Activated T-cell treated with anti-CD3 and anti-CD28 coated beads, Interleukin-2, amount 50 U/mL, for 24 hours (primary cell): ENCODE measurements around the gene RHOA.
A peak's percentile ranks its signal among the peaks of the same experiment; 100 is the strongest.
"Not testable (repeated sequence)": the region's sequence is repeated elsewhere in the genome, so short reads cannot be mapped to it uniquely, and the experiment has no call there.

Experiments used
- DNase-seq: peaks from one replicate; pipeline ENCODE4 v3.0.0-alpha.2; 2020
- H3K27ac Mint-ChIP-seq: 2 replicates; pipeline ENCODE4 v1.8.0; 2020; ENCODE audit warnings: mild to moderate bottlenecking, mixed read lengths
- H3K27me3 Mint-ChIP-seq: 2 replicates; pipeline ENCODE4 v1.8.0; 2020; ENCODE audit warnings: mixed read lengths
- H3K36me3 Mint-ChIP-seq: 2 replicates; pipeline ENCODE4 v1.8.0; 2020; ENCODE audit warnings: low read depth, mixed read lengths
- H3K4me1 Mint-ChIP-seq: 2 replicates; pipeline ENCODE4 v1.8.0; 2020; ENCODE audit warnings: low read depth, mixed read lengths
- H3K4me3 Mint-ChIP-seq: 2 replicates; pipeline ENCODE4 v1.8.0; 2020; ENCODE audit warnings: mild to moderate bottlenecking, moderate library complexity, mixed read lengths
- H3K9me3 Mint-ChIP-seq: 2 replicates; pipeline ENCODE4 v1.8.0; 2020; ENCODE audit warnings: mixed read lengths

The RHOA gene

DNA sequence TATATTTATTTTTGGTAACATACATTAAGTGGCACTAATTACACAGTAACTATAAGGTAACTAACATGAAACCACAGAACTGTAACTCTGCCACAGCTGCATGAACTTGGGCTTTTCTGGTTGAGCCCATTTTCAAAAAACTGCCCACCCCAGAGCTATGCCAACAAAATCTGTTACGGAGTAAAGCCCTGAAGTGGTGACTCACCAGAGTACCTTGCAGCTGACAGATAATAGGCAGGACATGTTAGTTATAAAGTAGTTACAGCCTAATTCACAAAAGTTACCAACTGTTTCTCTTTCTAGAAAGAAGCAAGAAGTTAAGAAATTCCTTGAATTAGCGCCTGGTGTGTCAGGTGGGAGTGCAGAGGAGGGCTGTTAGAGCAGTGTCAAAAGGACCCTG, 52.2 kb downstream of the RHOA start:
- H3K4me3 Mint-ChIP-seq, result peak overlapping the region; percentile 86

DNA sequence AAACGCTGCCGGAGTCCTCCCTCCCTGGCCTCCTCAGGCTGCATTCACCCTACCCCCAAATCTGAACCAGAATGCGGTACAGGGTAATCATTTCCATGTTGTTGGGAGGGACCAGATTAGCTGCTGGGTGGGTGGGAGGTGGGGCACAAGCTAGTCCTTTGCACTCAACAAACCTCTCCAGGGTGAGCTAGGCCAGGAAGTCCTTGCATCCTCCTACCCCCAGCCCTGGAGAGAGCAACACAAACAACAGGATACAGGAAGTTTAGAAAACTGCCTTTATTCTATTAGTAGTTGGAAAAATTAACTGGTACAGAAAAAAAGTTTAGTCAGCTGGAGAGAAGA, 52.9 kb downstream of the RHOA start:
- Mint-ChIP-seq H3K4me3 (peak overlapping the region; percentile 86), H3K27me3 (no peaks in the 10 kb centered on the region), H3K36me3 (peaks cover 90% of the 10 kb centered on the region), H3K27ac (peak overlapping the region; percentile 95), H3K9me3 (no peaks in the 10 kb centered on the region), H3K4me1 (peaks cover 39% of the 10 kb centered on the region)
- no peak for DNase-seq

More for the DNA sequence above, 52.2 kb downstream of the RHOA start:
- Mint-ChIP-seq H3K27ac (peak overlapping the region; percentile 95), H3K4me1 (peaks cover 38% of the 10 kb centered on the region), H3K36me3 (peaks cover 91% of the 10 kb centered on the region), H3K9me3 (no peaks in the 10 kb centered on the region), H3K27me3 (no peaks in the 10 kb centered on the region)
- no peak for DNase-seq

DNA sequence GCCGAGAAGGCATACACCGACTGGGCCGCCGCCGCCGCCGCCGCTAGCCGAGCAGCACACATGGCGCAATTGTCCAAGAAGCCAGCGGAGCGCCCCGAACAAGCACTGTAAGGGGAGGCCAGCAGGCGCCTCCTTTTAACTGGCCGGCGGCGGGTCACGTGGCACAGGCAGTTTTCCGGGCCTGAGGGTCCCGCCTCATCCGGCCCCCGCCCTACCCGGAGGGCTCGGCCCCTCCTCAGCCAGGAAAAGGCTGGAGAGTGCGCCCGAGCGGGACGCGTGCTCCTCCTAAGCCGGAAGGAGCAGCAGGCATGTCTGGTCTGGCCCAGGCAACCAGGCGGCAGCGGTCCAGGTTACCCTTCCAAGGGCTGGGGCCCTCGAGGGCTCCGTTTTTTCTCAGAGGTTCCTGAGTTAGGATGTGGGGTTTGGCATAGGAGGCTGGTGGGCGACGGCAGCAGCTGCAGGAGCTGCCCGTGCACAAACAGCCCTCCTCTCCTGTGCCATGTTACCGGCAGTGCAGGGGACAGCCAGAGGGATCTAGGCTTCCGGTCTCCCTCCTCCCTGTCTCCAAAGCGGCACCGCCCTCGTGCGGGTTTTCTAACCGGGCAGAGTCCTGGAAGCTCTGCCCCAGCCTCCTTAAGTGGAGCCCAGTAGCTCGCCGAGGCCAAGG, 53.4 kb downstream of the RHOA start, which contains the start of gene GPX1:
Gene GPX1 (minus strand): TSS at position 137 of the 667 bp plus-strand sequence. CDS start 75 bp downstream, at position 62.
- H3K36me3 Mint-ChIP-seq, result peaks cover 85% of the 10 kb centered on the region
- peaks cover 38% of the 10 kb centered on the region for H3K4me1 Mint-ChIP-seq
- DNase-seq, result peak; percentile 90
- no peaks in the 10 kb centered on the region for H3K9me3 Mint-ChIP-seq
- no peaks in the 10 kb centered on the region for H3K27me3 Mint-ChIP-seq
- peak within 1 kb of the TSS; percentile 95 for H3K27ac Mint-ChIP-seq
- H3K4me3 Mint-ChIP-seq, result peak within 1 kb of the TSS; percentile 86

DNA sequence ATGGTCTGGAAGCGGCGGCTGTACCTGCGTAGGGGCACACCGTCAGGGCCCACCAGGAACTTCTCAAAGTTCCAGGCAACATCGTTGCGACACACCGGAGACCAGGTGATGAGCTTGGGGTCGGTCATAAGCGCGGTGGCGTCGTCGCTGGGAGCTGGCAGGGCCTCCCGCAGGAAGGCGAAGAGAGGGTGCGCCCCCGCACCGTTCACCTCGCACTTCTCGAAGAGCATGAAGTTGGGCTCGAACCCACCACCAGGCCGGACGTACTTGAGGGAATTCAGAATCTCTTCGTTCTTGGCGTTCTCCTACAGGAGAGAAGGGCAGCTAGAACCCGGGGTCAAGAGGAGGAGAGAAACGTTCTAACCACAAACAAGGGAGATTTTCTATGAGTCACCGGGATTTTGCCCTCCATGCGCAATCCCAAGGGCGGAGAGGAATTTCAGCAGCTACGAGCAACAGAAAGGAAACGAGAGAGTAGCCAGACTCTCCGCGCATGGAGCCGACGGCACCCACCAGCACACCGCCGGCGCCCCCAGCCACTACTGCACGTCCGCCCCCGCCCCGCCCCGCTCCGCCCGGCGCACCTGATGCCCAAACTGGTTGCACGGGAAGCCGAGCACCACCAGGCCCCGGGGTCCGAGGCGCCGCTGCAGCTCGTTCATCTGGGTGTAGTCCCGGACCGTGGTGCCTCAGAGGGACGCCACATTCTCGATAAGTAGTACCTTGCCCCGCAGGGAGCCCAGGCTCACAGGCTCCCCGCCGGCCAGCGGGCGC, 54.1 kb downstream of the RHOA start:
- peaks cover 34% of the 10 kb centered on the region for H3K4me1 Mint-ChIP-seq
- H3K27ac Mint-ChIP-seq, result peak overlapping the region; percentile 95
- H3K36me3 Mint-ChIP-seq, result peaks cover 78% of the 10 kb centered on the region
- peak; percentile 74 for DNase-seq
- H3K27me3 Mint-ChIP-seq, H3K9me3 Mint-ChIP-seq: not testable (repeated sequence)
- H3K4me3 Mint-ChIP-seq, result peak overlapping the region; percentile 86

DNA sequence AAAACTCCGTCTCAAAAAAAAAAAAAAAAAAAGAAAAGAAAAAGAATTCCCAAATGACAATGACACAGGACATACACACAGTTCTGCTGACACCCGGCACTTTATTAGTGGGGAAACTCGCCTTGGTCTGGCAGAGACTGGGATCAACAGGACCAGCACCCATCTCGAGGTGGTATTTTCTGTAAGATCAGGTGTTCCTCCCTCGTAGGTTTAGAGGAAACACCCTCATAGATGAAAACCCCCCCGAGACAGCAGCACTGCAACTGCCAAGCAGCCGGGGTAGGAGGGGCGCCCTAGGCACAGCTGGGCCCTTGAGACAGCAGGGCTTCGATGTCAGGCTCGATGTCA, 54.7 kb downstream of the RHOA start:
- DNase-seq, H3K9me3 Mint-ChIP-seq, H3K27me3 Mint-ChIP-seq: not testable (repeated sequence)
- Mint-ChIP-seq H3K4me1 (peaks cover 38% of the 10 kb centered on the region), H3K4me3 (peak overlapping the region; percentile 86), H3K36me3 (peaks cover 72% of the 10 kb centered on the region), H3K27ac (peak overlapping the region; percentile 93)

DNA sequence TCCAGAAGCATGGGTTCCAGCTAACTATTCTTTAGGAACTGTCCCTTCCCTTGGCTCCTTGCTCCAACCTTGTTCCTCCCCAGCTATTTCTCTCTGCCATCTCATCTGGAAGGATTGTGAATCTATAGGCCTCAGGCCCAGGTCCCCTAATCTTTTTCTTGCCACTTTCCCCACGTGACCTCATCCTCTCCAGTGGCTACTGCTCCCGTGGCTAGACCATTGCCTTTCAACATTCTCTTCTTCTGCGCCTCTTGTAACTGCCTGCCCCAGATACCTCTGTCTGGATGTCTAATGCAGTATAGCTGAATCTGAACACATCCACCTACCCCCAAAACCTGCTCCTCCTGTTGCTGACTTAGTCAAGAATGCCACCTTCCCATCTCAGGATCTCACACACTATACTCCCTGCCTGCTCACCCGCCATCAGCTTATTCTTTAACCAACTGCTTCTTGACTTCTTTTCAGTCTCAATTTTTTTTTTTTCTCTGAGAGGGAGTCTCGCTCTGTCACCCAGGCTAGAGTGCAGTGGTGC, 58.8 kb downstream of the RHOA start:
- H3K9me3 Mint-ChIP-seq, result no peaks in the 10 kb centered on the region

DNA sequence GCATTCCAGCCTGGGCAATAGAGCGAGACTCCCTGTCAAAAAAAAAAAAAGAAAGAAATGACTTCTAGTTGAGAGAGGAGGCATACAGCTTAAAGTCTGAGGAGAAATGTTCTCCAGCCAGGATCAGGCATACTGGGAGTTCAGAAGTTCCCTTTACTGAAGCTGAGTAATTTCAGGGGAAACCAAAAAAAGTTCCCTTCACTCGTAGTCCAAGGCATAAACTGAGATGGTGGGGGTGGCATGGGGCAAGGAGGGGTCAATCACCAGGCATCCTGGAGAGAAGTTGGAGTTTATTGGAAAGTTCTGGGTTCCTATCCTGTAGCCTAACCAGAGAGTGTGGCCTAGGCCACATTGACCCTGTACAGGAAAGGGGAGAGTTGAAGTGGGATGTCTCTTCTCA, 59.5 kb downstream of the RHOA start:
- no peaks in the 10 kb centered on the region for H3K9me3 Mint-ChIP-seq
- peak overlapping the region; percentile 47 for H3K27ac Mint-ChIP-seq
- H3K36me3 Mint-ChIP-seq, result peaks cover 29% of the 10 kb centered on the region
- H3K4me3 Mint-ChIP-seq, result no peak overlapping the region
- H3K4me1 Mint-ChIP-seq, result peaks cover 20% of the 10 kb centered on the region
- no peaks in the 10 kb centered on the region for H3K27me3 Mint-ChIP-seq
- no peak for DNase-seq

More for the DNA sequence above, 58.8 kb downstream of the RHOA start:
- H3K4me3 Mint-ChIP-seq, result no peak overlapping the region
- H3K4me1 Mint-ChIP-seq, result peaks cover 23% of the 10 kb centered on the region
- peaks cover 34% of the 10 kb centered on the region for H3K36me3 Mint-ChIP-seq
- H3K27ac Mint-ChIP-seq, result peak overlapping the region; percentile 12
- no peaks in the 10 kb centered on the region for H3K27me3 Mint-ChIP-seq
- DNase-seq, result no peak

DNA sequence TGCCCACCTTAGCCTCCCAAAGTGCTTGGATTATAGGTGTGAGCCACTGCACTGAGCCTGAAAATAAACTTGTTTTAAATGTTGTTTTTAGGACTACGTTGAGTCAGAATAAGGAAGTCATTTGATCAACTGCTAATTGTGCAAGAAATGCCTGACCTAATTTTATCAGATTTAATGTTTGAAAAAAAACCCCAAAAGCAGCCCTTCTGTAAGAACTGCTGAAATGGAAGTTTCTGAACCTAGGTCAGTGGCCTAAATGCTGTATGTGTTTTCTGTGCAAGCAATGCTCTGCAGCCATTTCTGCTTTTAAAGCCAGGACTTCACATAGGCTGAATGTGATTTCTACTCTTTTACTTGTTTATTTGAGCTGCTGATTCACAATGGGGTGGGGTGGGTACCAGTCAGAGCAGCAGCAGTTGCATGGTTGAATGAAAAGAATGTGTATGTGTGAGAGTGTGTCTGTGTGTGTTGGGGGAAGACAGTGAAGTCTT, 60.2 kb downstream of the RHOA start:
- no peak overlapping the region for H3K4me3 Mint-ChIP-seq
- H3K27me3 Mint-ChIP-seq, result no peaks in the 10 kb centered on the region
- H3K36me3 Mint-ChIP-seq, result peaks cover 22% of the 10 kb centered on the region
- no peak for DNase-seq
- H3K9me3 Mint-ChIP-seq, result no peaks in the 10 kb centered on the region
- peaks cover 18% of the 10 kb centered on the region for H3K4me1 Mint-ChIP-seq
- H3K27ac Mint-ChIP-seq, result peak overlapping the region; percentile 12

DNA sequence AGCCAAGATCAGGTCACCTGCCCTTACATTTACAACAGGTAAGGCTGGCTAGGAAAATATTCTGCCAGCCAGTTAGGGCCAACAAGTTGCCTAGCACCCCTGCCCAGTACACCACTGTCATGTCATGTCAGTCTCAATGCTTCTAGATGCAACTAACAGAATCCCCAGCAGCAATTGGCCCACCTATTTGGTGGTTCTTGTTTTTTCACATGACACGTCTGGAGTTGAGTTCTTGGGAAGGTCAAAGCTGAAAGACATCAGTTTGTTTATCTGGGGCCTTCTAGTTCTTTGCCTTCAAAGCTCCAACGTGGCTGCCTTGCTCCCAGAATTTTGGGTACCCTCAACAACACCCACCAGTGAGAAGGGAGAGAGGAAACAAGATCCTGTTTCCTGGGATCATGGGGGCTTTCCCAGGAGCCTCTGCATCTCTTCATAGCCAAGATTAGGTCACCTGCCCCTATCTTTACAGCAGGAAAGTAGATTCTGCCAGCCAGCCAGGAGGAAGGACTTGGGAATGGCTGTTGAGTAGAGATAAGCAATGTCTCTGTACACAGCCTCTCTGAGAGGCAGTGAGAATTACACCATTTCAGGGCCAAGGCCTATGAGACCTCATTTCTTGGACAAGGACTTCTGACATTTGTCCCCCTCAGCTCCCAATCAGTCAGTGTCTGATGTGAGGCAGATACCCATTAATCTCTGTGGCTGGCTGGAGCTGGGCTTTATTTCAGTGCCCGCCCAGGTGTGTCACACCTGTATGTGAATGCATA, 62.2 kb downstream of the RHOA start:
- no peak for DNase-seq
- H3K27me3 Mint-ChIP-seq, result no peaks in the 10 kb centered on the region
- no peak overlapping the region for H3K27ac Mint-ChIP-seq
- H3K36me3 Mint-ChIP-seq, result peaks cover 4% of the 10 kb centered on the region
- peaks cover 18% of the 10 kb centered on the region for H3K4me1 Mint-ChIP-seq
- no peak overlapping the region for H3K4me3 Mint-ChIP-seq
- H3K9me3 Mint-ChIP-seq, result no peaks in the 10 kb centered on the region

DNA sequence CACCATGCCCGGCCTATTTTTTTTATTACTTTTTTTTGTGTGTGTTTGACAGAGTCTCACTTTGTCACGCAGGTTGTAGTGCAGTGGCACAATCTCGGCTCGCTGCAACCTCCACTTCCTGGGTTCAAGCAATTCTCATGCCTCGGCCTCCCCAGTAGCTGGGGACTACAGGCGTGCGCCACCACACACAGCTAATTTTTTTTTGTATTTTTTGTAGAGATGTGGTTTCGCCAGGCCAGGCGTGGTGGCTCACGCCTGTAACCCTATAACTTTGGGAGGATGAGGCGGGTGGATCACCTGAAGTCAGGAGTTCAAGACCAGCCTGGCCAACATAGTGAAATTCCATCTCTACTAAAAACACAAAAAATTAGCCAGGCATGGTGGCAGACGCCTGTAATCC, 63.4 kb downstream of the RHOA start:
- DNase-seq, result not testable (repeated sequence)
- peaks cover 19% of the 10 kb centered on the region for H3K4me1 Mint-ChIP-seq

DNA sequence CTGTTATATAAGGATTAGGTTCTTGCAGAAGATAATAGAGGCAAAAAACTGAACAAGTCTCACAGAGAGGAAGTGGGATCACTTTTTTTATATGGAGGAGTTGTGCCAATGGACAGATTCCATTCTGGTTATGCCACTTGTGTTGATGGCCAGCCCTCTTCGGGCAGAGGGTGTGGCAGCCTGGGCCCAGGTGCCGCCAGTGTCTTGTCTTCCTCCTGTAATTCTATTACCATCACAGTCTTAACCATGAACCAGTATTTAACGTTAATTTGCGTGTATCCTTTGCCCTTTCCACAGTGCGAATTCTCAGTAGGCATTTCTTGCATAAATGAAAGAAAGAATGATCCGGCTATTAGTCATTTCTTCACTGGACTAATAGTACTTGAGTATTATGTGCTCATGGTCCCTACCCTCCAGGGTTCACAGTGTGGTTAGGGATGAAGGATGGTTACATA, 65.0 kb downstream of the RHOA start:
- Mint-ChIP-seq H3K4me1 (peaks cover 25% of the 10 kb centered on the region), H3K27ac (no peak overlapping the region), H3K9me3 (no peaks in the 10 kb centered on the region), H3K27me3 (no peaks in the 10 kb centered on the region), H3K4me3 (no peak overlapping the region), H3K36me3 (no peaks in the 10 kb centered on the region)
- DNase-seq, result no peak

More for the DNA sequence above, 63.4 kb downstream of the RHOA start:
- not testable (repeated sequence) for H3K9me3 Mint-ChIP-seq, H3K27me3 Mint-ChIP-seq, H3K36me3 Mint-ChIP-seq, H3K27ac Mint-ChIP-seq, H3K4me3 Mint-ChIP-seq

DNA sequence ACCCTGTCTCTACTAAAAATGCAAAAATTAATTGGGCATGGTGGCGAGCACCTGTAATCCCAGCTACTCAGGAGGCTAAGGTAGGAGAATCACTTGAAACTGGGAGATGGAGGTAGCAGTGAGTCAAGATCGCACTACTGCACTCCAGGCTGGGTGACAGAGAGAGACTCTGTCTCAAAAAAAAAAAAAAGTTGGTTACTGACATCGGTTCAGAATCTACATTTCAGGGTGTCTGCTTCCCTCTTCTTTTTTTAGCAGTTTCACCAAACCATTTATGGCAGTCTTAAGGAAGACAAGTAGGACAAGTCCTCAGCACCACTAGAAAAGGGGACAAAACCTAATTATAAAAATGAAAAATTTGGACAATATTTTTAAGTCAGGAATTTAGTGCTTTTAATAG, 68.6 kb downstream of the RHOA start:
- H3K27ac Mint-ChIP-seq, result peak overlapping the region; percentile 59
- DNase-seq, result no peak
- no peak overlapping the region for H3K4me3 Mint-ChIP-seq
- H3K4me1 Mint-ChIP-seq, result peaks cover 44% of the 10 kb centered on the region
- H3K9me3 Mint-ChIP-seq, result no peaks in the 10 kb centered on the region
- H3K27me3 Mint-ChIP-seq, result no peaks in the 10 kb centered on the region
- H3K36me3 Mint-ChIP-seq, result peaks cover 16% of the 10 kb centered on the region

DNA sequence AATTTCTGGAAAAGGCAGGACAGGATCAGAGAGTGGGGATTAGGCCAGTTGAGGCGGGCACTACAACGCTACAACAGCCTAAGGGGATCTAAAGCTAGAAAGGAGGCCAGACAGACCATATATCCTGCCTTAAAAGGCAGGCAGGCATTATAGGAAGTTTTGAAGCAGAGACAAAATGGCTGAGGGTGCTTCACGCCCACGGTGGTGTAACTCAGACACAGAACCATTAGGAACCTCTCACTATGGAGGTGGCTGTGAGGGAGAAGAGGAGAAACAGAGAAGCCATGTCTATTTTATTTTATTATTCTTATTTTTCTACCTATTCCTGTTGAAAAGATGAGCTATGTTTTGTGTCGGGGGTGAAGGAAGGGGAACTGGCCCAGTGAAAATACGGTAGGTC, 69.8 kb downstream of the RHOA start:
- H3K4me3 Mint-ChIP-seq, result no peak overlapping the region
- H3K9me3 Mint-ChIP-seq, result no peaks in the 10 kb centered on the region
- H3K36me3 Mint-ChIP-seq, result peaks cover 22% of the 10 kb centered on the region
- peaks cover 47% of the 10 kb centered on the region for H3K4me1 Mint-ChIP-seq
- peak overlapping the region; percentile 90 for H3K27ac Mint-ChIP-seq
- no peak for DNase-seq
- H3K27me3 Mint-ChIP-seq, result no peaks in the 10 kb centered on the region
